ENCODE results near the gene HSBP1L1. TPM values are rescaled to one million over a fixed set of nuclear protein-coding genes. Genes with fewer than 3 reads are reported as not detected.

The HSBP1L1 gene
- total and polyA plus RNA-seq, 2 experiments from 2014 or later, result 1.8 to 3.7 TPM

DNA sequence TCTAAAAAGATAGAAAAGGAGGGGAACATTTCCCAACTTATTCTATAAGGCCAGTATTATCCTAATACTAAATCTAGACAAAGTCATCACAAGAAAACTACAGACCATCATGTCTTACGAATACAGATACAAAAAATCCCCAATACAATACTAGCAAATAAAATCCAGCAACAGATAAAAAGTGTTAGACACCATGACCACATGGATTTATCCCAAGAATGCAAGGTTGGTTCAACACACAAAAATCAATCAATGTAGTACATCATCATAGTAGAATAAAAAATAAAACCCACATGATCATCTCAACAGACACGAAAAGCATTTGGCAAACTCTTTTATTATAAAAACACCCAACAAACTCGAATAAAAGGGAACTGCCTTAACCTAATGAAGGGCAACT lies 31.5 kb upstream of the HSBP1L1 start:
- peaks cover 4% of the 10 kb centered on the region; the same call in 1 of the 2 replicates for H3K36me3 ChIP-seq (ENCODE audit: insufficient read depth)
- H3K4me3 Mint-ChIP-seq, result no peak overlapping the region
- no peaks in the 10 kb centered on the region for H3F3A ChIP-seq (replicated peaks; ENCODE audit: low read depth)
- no peak overlapping the region for H3K27ac Mint-ChIP-seq
- no peak overlapping the region for H2AFZ ChIP-seq
- H3K4me2 ChIP-seq, result no peak overlapping the region
- peaks cover 26% of the 10 kb centered on the region for H3K9me3 Mint-ChIP-seq
- H3K27me3 Mint-ChIP-seq (ENCODE audit: insufficient read depth, low read depth, poor library complexity), result peaks cover 4% of the 10 kb centered on the region
- no peaks in the 10 kb centered on the region for H3K9me2 ChIP-seq (ENCODE audit: insufficient read depth)
- peaks cover 5% of the 10 kb centered on the region; the same call in 1 of the 2 replicates for H4K20me1 ChIP-seq (replicated peaks; ENCODE audit: insufficient read depth)
- ATAC-seq (no peak), DNase-seq (ENCODE audit: low spot score) (no peak)
- no peak for TF ChIP-seq ZNF331 (CRISPR knock-in tag; IDR thresholded peaks at IDR 0.05; ENCODE audit: low read depth)
- TF ChIP-seq, protein P1, sequence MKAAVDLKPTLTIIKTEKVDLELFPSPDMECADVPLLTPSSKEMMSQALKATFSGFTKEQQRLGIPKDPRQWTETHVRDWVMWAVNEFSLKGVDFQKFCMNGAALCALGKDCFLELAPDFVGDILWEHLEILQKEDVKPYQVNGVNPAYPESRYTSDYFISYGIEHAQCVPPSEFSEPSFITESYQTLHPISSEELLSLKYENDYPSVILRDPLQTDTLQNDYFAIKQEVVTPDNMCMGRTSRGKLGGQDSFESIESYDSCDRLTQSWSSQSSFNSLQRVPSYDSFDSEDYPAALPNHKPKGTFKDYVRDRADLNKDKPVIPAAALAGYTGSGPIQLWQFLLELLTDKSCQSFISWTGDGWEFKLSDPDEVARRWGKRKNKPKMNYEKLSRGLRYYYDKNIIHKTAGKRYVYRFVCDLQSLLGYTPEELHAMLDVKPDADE (IDR thresholded peaks at IDR 0.05), result no peak
- TF ChIP-seq STAT1 (IDR thresholded peaks at IDR 0.05; ENCODE audit: unreplicated experiment), result no peak
- no peak for TF ChIP-seq EZH2 (IDR thresholded peaks at IDR 0.05; ENCODE audit: low read depth, unreplicated experiment)
- no peak for TF ChIP-seq NANOG (IDR thresholded peaks at IDR 0.05; ENCODE audit: borderline replicate concordance)
- TF ChIP-seq ZNF114 (CRISPR knock-in tag; IDR thresholded peaks at IDR 0.05), result no peak
- no peak for TF ChIP-seq EZH2phosphoT487 (IDR thresholded peaks at IDR 0.05; ENCODE audit: unreplicated experiment)
- no peak for TF ChIP-seq REST (IDR thresholded peaks at IDR 0.05; ENCODE audit: unreplicated experiment)
- no peak for TF ChIP-seq CREB1 (CRISPR knock-in tag; IDR thresholded peaks at IDR 0.05; ENCODE audit: low read depth)
- TF ChIP-seq ZNF462 (CRISPR knock-in tag; IDR thresholded peaks at IDR 0.05), result no peak
- no peak for TF ChIP-seq POLR2AphosphoS5 (IDR thresholded peaks at IDR 0.05; ENCODE audit: low read depth)
- no peaks in the 10 kb centered on the region; the same call in 2 of the 3 replicates for H3K4me1 Mint-ChIP-seq
- 0 out of 2 replicates have a peak, but pooled peaks cover 3% of the 10 kb centered on the region for H3K4me1 ChIP-seq (ENCODE audit: insufficient read depth)
- H3K27me3 ChIP-seq (ENCODE audit: insufficient read depth), result no peaks in the 10 kb centered on the region
- no peak overlapping the region for H3K27ac ChIP-seq (ENCODE audit: low read depth)
- peaks cover 27% of the 10 kb centered on the region for H3K36me3 Mint-ChIP-seq (ENCODE audit: low read depth)
- no peak overlapping the region for H3K4me3 ChIP-seq
- peaks cover 17% of the 10 kb centered on the region for H3K79me2 ChIP-seq (replicated peaks; ENCODE audit: insufficient read depth)

Data from GM23338 (cell line).